ENCODE results near the gene TCF4. TPM values are rescaled to one million over a fixed set of nuclear protein-coding genes. Genes with fewer than 3 reads are reported as not detected.
A peak's percentile ranks its signal among the peaks of the same experiment; 100 is the strongest.

The TCF4 gene
- polyA plus RNA-seq, 2 donors, result 3.7 to 4.8 TPM

DNA sequence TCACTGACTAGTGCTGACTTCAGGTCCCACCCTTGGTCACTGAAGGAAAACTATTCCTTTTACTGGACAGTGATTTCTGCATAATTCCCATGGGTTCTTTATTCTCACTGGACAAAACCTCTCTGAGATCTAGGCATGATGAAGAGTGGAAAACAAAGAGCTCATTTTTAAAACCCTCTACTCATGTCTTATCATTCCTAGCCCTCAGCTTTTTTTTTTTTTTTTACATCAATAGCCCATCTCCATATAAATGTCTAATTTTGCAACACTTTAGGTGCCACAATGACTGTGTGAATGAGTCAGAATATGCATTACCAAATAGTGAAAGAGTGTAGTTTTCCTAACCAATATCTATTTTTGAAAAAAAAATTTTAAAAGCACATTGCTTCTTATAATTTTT, 74.8 kb downstream of the TCF4 start:
- H3K4me3 ChIP-seq (ENCODE audit: low read depth in 1 of 2, low read length in 2 of 2), result no peak overlapping the region
- H3K27ac ChIP-seq (ENCODE audit: low read depth in 2 of 2, low read length in 1 of 2), result no peak overlapping the region
- no peaks in the 10 kb centered on the region for H3K27me3 ChIP-seq (ENCODE audit: control insufficient read depth in 1 of 2, insufficient read depth in 2 of 2, low read length in 2 of 2)
- no peaks in the 10 kb centered on the region for H3K36me3 ChIP-seq (ENCODE audit: control insufficient read depth in 2 of 2, insufficient read depth in 2 of 2, low read length in 1 of 2)
- no peaks in the 10 kb centered on the region for H3K4me1 ChIP-seq (ENCODE audit: control insufficient read depth in 2 of 2, insufficient read depth in 2 of 2, low read length in 1 of 2)
- H3K9me3 ChIP-seq (ENCODE audit: control insufficient read depth in 2 of 2, insufficient read depth in 1 of 2, low read depth in 1 of 2, low read length in 1 of 2), result no peaks in the 10 kb centered on the region

DNA sequence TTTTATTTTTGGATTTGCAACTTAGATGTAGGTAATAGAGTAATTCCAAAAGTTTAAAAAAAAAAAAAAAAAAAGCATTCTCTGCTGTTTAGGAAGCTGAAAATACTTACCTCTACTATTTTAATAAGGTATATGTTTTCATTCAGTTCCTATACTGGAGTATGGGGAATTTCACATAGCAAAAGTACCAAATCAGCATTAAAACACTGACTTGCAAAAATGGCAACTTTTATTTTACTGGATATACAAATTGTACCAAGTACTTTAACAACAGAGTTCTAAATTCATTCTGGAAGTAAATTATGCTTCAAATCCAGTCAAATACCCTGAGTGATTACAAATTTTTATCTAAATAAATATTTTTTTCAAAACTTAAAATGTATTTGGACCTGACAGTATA, 76.7 kb downstream of the TCF4 start:
- Histone ChIP-seq H3K36me3 (ENCODE audit: control insufficient read depth in 2 of 2, insufficient read depth in 2 of 2, low read length in 1 of 2) (no peaks in the 10 kb centered on the region), H3K4me1 (ENCODE audit: control insufficient read depth in 2 of 2, insufficient read depth in 2 of 2, low read length in 1 of 2) (no peaks in the 10 kb centered on the region), H3K9me3 (ENCODE audit: control insufficient read depth in 2 of 2, insufficient read depth in 1 of 2, low read depth in 1 of 2, low read length in 1 of 2) (no peaks in the 10 kb centered on the region), H3K27ac (ENCODE audit: low read depth in 2 of 2, low read length in 1 of 2) (no peak overlapping the region), H3K27me3 (ENCODE audit: control insufficient read depth in 1 of 2, insufficient read depth in 2 of 2, low read length in 2 of 2) (no peaks in the 10 kb centered on the region), H3K4me3 (ENCODE audit: low read depth in 1 of 2, low read length in 2 of 2) (no peak overlapping the region)

DNA sequence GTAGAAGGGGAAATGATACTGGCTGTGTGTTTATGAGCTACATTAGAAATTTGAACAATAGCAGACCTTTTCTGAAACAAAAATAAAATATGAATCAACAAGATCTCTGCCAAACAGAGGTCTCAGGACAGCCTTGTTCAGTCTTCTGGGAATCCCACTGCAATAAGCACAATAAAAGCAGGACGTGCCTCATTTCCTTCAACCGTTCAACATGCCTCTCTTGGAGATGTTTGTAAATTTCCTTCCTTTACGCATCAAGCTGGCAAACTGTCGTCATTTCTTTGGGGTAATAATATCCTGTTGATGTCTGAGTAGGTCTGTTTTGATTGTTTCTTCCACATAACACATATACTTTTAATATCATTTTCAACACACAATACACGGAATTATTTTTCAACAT, 77.2 kb downstream of the TCF4 start:
- no peaks in the 10 kb centered on the region for H3K9me3 ChIP-seq (ENCODE audit: control insufficient read depth in 2 of 2, insufficient read depth in 1 of 2, low read depth in 1 of 2, low read length in 1 of 2)
- H3K27me3 ChIP-seq (ENCODE audit: control insufficient read depth in 1 of 2, insufficient read depth in 2 of 2, low read length in 2 of 2), result no peaks in the 10 kb centered on the region
- no peak overlapping the region for H3K4me3 ChIP-seq (ENCODE audit: low read depth in 1 of 2, low read length in 2 of 2)
- H3K27ac ChIP-seq (ENCODE audit: low read depth in 2 of 2, low read length in 1 of 2), result no peak overlapping the region
- H3K4me1 ChIP-seq (ENCODE audit: control insufficient read depth in 2 of 2, insufficient read depth in 2 of 2, low read length in 1 of 2), result no peaks in the 10 kb centered on the region
- no peaks in the 10 kb centered on the region for H3K36me3 ChIP-seq (ENCODE audit: control insufficient read depth in 2 of 2, insufficient read depth in 2 of 2, low read length in 1 of 2)
- WGBS, 2 donors, result 39 to 58% methylated on average over 5 of the region's 5 CpGs

- 38 to 47% methylated on average over 4 of the region's 4 CpGs for WGBS, 2 donors
These were observed 78.2 kb downstream of the TCF4 start for GRCh38 chr18:55509631-55510324.

DNA sequence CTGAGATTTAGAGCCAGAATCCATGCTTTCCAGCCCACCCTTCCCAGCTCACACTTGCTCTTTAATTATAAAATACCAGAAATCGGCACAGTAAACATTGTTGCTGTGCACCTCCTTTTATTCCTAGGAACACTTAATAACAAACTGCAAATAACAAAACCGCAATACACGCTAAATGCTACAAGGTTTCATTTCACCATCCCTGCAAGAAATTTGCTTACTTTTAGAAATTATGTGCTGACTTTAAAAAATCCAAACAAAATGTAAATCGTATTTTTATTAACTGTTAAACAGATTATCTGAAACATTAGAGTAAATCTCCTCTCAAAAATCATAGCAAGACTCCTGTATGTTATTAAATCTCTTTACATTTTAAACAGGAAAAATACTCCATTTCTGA, 79.3 kb downstream of the TCF4 start:
- Histone ChIP-seq H3K4me1 (ENCODE audit: control insufficient read depth in 2 of 2, insufficient read depth in 2 of 2, low read length in 1 of 2) (no peaks in the 10 kb centered on the region), H3K27me3 (ENCODE audit: control insufficient read depth in 1 of 2, insufficient read depth in 2 of 2, low read length in 2 of 2) (no peaks in the 10 kb centered on the region), H3K27ac (ENCODE audit: low read depth in 2 of 2, low read length in 1 of 2) (no peak overlapping the region), H3K9me3 (ENCODE audit: control insufficient read depth in 2 of 2, insufficient read depth in 1 of 2, low read depth in 1 of 2, low read length in 1 of 2) (no peaks in the 10 kb centered on the region), H3K4me3 (ENCODE audit: low read depth in 1 of 2, low read length in 2 of 2) (no peak overlapping the region), H3K36me3 (ENCODE audit: control insufficient read depth in 2 of 2, insufficient read depth in 2 of 2, low read length in 1 of 2) (no peaks in the 10 kb centered on the region)
- WGBS, 2 donors, result 78 to 80% methylated on average over 4 of the region's 4 CpGs

More at GRCh38 chr18:55509631-55510324, 78.2 kb downstream of the TCF4 start:
- Histone ChIP-seq H3K4me3 (ENCODE audit: low read depth in 1 of 2, low read length in 2 of 2) (no peak overlapping the region), H3K4me1 (ENCODE audit: control insufficient read depth in 2 of 2, insufficient read depth in 2 of 2, low read length in 1 of 2) (no peaks in the 10 kb centered on the region), H3K27ac (ENCODE audit: low read depth in 2 of 2, low read length in 1 of 2) (peak overlapping the region in 1 of 2 donors; percentile 40), H3K27me3 (ENCODE audit: control insufficient read depth in 1 of 2, insufficient read depth in 2 of 2, low read length in 2 of 2) (no peaks in the 10 kb centered on the region), H3K36me3 (ENCODE audit: control insufficient read depth in 2 of 2, insufficient read depth in 2 of 2, low read length in 1 of 2) (no peaks in the 10 kb centered on the region), H3K9me3 (ENCODE audit: control insufficient read depth in 2 of 2, insufficient read depth in 1 of 2, low read depth in 1 of 2, low read length in 1 of 2) (no peaks in the 10 kb centered on the region)

DNA sequence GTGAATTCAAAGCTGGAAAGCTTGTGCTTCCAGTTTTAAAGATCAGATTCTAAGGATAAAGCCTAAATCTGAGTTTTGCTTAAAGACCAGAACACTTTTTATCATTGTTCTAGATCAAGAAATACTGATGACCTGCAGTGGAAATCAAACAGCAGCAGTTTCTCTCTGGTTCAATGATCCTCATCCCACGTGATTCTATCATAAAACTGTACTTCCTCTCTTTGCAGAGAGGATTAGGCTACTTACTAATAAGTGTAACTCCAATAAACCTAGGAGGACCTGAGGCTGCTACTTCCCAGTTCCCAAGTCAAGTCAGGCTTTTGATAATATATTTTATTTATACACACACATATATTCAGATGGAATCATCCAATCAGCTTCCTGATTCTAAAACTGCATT, 81.9 kb downstream of the TCF4 start:
- WGBS, 2 donors, result 42 to 45% methylated on average over 1 of the region's 1 CpG
- no peaks in the 10 kb centered on the region for H3K36me3 ChIP-seq (ENCODE audit: control insufficient read depth in 2 of 2, insufficient read depth in 2 of 2, low read length in 1 of 2)
- no peaks in the 10 kb centered on the region for H3K27me3 ChIP-seq (ENCODE audit: control insufficient read depth in 1 of 2, insufficient read depth in 2 of 2, low read length in 2 of 2)
- no peaks in the 10 kb centered on the region for H3K4me1 ChIP-seq (ENCODE audit: control insufficient read depth in 2 of 2, insufficient read depth in 2 of 2, low read length in 1 of 2)
- no peak overlapping the region for H3K27ac ChIP-seq (ENCODE audit: low read depth in 2 of 2, low read length in 1 of 2)
- H3K4me3 ChIP-seq (ENCODE audit: low read depth in 1 of 2, low read length in 2 of 2), result no peak overlapping the region
- no peaks in the 10 kb centered on the region for H3K9me3 ChIP-seq (ENCODE audit: control insufficient read depth in 2 of 2, insufficient read depth in 1 of 2, low read depth in 1 of 2, low read length in 1 of 2)

- no peaks in the 10 kb centered on the region for H3K36me3 ChIP-seq (ENCODE audit: control insufficient read depth in 2 of 2, insufficient read depth in 2 of 2, low read length in 1 of 2)
- H3K9me3 ChIP-seq (ENCODE audit: control insufficient read depth in 2 of 2, insufficient read depth in 1 of 2, low read depth in 1 of 2, low read length in 1 of 2), result no peaks in the 10 kb centered on the region
- H3K4me3 ChIP-seq (ENCODE audit: low read depth in 1 of 2, low read length in 2 of 2), result no peak overlapping the region
- H3K4me1 ChIP-seq (ENCODE audit: control insufficient read depth in 2 of 2, insufficient read depth in 2 of 2, low read length in 1 of 2), result no peaks in the 10 kb centered on the region
- WGBS, 2 donors, result 56 to 60% methylated on average over 2 of the region's 2 CpGs
- H3K27me3 ChIP-seq (ENCODE audit: control insufficient read depth in 1 of 2, insufficient read depth in 2 of 2, low read length in 2 of 2), result no peaks in the 10 kb centered on the region
- H3K27ac ChIP-seq (ENCODE audit: low read depth in 2 of 2, low read length in 1 of 2), result no peak overlapping the region
These were observed 83.2 kb downstream of the TCF4 start for GRCh38 chr18:55504808-55505207.

DNA sequence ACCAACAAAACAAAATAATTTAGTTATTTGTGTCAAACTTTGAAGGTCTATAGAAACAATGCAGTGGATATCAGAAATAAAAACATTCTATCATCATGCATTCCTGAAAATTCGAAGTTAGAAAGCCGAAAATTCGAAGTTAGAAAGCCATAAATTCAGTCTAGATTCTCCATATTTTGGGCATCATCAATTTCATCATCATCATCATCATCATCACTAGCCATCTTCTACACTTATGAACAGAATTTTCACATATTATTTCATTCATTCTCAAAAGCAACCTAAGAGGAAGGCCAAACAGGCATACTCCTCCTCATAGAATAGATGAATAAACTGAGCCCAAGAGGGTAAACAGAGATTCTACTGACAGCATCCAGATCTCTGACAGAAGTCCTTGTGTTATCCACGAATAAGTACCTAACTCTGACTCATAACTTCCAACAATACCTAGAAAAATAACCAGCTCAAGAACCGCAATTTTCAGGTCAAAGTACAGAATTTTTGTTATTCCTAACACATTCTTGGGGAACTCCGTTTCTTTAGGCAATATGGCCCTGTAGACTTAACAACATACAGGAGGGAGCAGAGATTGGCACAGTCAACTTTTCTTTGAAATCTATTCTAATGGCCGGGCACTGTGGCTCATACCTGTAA, 84.7 kb downstream of the TCF4 start:
- 80 to 86% methylated on average over 7 of the region's 7 CpGs for WGBS, 2 donors
- Histone ChIP-seq H3K9me3 (ENCODE audit: control insufficient read depth in 2 of 2, insufficient read depth in 1 of 2, low read depth in 1 of 2, low read length in 1 of 2) (no peaks in the 10 kb centered on the region), H3K27me3 (ENCODE audit: control insufficient read depth in 1 of 2, insufficient read depth in 2 of 2, low read length in 2 of 2) (no peaks in the 10 kb centered on the region), H3K27ac (ENCODE audit: low read depth in 2 of 2, low read length in 1 of 2) (no peak overlapping the region), H3K4me3 (ENCODE audit: low read depth in 1 of 2, low read length in 2 of 2) (no peak overlapping the region), H3K4me1 (ENCODE audit: control insufficient read depth in 2 of 2, insufficient read depth in 2 of 2, low read length in 1 of 2) (no peaks in the 10 kb centered on the region), H3K36me3 (ENCODE audit: control insufficient read depth in 2 of 2, insufficient read depth in 2 of 2, low read length in 1 of 2) (no peaks in the 10 kb centered on the region)

- Histone ChIP-seq H3K4me3 (ENCODE audit: low read depth in 1 of 2, low read length in 2 of 2) (no peak overlapping the region), H3K27me3 (ENCODE audit: control insufficient read depth in 1 of 2, insufficient read depth in 2 of 2, low read length in 2 of 2) (no peaks in the 10 kb centered on the region), H3K36me3 (ENCODE audit: control insufficient read depth in 2 of 2, insufficient read depth in 2 of 2, low read length in 1 of 2) (no peaks in the 10 kb centered on the region), H3K9me3 (ENCODE audit: control insufficient read depth in 2 of 2, insufficient read depth in 1 of 2, low read depth in 1 of 2, low read length in 1 of 2) (no peaks in the 10 kb centered on the region), H3K4me1 (ENCODE audit: control insufficient read depth in 2 of 2, insufficient read depth in 2 of 2, low read length in 1 of 2) (no peaks in the 10 kb centered on the region), H3K27ac (ENCODE audit: low read depth in 2 of 2, low read length in 1 of 2) (no peak overlapping the region)
- WGBS, 2 donors, result 78% methylated on average over 2 of the region's 2 CpGs
These were observed 85.8 kb downstream of the TCF4 start for GRCh38 chr18:55501982-55502710.

All from esophagus (tissue), 2 donors.